Small intestine (tissue), 4 donors: ENCODE data around the gene RBM45. TPM values are rescaled to one million over a fixed set of nuclear protein-coding genes. Genes with fewer than 3 reads are reported as not detected.

Experiments used
- polyA plus RNA-seq, 4 donors: library from polyadenylated mRNA; stranded (reverse) in 3 of 4; unstranded in 1 of 4; fragments of 200-250 nt in 3 of 4; fragments of 120-200 nt in 1 of 4; gene quantifications; one replicate each; pipeline versions ENCODE4 v1.2.1 to v1.2.3, GENCODE V29; 2013
- donor health status: healthy with polysubstance abuse.
- donor health status: Bipolar disorder and iron deficiency.
- donor health status: healthy.

The RBM45 gene
- polyA plus RNA-seq, 4 donors = 10.6 to 13.7 (median 13.0) TPM

Other genes with a start within 250 kb of the RBM45 start
- gene PDE11A, start 39.7 kb upstream of the RBM45 start, polyA plus RNA-seq = 1 to 10 TPM in 2 of 4 donors, under 1 TPM in 2; 0.27 to 3.8 (median 0.84) TPM
- gene OSBPL6, start 82.1 kb downstream of the RBM45 start, polyA plus RNA-seq = 1 to 10 TPM in 3 of 4 donors, under 1 TPM in 1; 0.87 to 4.4 (median 1.5) TPM